HuH-7.5 (cell line): ENCODE results near the gene SIVA1.

ENCODE experiments used
- DNase-seq: peaks from one replicate; pipeline ENCODE4 v3.0.0; 2011; ENCODE audit warnings: low spot score

The SIVA1 gene

DNA sequence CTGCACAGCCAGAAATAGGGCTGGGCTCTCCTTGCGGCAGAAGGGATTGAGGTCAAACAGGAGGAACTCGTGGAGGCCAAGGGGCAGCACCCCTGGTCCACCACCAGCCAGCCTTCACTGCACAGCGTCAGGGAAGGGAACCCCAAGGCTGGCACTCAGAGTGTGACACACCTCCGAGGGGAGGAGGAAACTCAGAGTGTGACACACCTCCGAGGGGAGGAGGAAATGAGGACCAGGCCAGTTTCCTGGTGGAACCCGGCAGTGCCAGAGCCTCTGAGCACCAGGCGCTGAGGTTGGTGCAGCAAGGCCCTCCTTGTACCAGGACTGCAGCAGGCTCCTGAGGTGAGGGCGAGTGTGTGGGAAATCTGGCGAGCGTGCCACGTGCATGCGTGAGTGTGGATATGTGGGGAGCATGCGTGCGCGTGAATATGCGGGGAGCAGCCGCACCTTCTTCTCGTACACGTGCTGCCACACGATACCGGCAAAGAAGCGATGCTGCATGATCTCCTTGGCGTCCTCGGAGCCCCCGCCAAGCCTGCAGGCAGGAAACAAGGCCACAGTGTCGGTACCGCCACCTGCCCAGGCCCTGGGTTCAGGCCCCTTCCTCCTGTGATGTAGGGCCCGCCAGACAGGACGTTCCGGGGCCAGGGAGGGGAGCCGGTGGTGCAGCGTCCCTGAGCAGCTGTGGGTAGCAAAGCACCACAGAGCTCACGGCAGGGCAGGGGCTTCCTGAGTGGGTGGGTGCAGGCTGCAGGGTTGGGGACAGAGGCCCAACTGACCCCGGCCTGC is 19.2 kb downstream of the SIVA1 start:
- DNase-seq: no peak

DNA sequence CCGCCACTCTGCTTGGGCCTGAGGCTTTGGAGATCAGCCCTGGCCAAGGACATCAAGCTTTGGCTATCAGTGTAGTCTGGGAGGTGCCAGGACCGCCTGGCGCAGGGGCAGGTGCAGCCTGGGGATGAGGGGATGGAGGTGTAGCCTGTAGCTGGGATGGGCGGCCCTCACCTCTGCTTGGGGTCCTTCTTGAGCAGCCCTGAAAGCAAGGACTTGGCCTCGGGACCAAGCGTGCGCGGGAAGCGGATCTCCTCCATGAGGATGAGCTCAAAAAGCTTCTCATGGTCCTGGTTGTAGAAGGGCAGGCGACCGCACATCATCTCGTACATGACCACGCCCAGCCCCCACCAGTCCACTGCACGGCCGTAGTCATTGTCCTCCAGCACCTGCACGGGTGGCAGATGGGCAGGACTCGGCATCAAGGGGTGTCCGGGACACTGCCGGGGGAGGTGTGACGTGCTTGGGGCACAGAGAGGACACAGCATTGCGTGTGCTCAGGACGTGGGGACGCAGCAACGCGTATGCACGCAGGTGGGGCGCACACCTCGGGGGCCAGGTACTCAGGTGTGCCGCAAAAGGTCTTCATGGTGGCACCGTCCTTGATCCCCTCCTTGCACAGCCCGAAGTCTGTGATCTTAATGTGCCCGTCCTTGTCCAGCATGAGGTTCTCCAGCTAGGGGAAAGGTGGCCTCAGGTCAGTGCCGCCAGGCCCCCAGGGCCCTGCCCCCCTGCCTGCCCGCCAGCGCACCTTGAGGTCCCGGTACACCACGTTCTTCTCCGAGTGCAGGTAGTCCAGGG is 20.0 kb downstream of the SIVA1 start:
- no peak for DNase-seq

DNA sequence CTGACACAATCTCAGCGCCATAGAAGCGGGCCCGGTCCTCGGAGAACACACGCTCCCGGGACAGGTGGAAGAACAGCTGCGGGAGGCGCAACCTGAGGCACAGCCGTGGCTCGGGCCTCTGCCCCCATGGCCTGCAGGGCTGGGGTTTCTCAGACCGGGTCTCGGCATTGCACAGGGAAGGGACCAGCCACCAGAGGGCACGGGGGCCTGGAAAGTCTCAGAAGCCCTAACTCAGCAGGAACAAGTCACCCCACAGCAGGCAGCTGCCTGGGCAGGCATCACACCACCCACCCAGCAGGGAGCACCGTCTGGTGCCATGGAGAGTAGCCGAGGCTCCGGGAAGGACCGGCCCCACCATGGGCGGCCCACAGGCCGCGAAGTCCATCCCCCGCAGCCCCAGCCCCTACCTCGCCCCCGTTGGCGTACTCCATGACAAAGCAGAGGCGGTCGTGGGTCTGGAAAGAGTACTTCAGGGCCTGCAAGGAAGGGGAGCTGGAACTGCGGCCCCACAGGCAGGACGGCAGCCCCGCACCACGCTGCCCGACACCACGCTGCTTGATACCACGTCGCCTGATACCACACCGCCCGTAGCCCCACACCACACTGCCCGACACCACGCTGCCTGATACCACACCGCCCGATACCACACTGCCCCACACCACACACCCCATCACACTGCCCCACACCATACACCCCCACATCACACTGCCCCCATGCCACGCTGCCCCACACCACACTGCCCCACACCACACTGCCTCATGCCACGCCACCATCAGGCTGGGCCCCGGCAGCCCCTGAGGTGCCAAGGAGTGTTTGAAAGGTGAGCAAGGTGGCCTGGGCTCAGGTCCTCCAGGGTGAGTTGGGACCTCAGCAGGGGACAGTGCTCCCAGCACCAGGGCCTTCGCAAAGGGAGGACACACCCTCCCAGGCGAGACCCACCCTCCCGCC is 20.8 kb downstream of the SIVA1 start:
- DNase-seq: no peak

DNA sequence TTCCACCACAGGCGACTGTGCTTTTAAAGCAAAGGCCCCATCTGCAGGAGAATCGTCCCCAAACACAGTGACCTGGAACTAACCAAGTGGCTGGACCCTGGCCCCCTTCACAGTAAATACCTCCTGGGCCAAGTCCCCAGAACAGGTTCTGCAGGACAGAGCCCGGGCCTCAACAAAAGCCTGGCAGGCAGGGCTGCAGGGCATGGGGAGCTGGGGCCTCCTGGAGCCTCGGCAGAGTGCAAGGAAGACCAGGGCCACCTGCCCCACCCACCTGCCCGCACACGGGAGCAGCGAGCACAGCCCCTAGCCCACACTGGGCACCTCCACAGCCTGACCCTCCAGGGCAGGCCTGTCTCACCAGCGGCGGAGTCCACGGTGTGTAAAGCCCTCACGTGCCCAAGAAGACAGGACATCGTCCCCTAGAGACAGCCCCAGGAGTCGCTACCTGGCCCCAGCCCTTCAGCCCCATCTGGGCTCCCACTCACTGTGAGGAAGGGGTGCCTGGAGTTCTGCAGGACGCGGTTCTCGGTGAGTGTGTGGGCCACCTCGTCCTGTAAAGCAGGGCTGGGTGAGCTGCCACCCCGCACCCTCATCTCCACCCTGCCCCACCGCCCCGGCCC is 21.6 kb downstream of the SIVA1 start:
- DNase-seq: no peak

DNA sequence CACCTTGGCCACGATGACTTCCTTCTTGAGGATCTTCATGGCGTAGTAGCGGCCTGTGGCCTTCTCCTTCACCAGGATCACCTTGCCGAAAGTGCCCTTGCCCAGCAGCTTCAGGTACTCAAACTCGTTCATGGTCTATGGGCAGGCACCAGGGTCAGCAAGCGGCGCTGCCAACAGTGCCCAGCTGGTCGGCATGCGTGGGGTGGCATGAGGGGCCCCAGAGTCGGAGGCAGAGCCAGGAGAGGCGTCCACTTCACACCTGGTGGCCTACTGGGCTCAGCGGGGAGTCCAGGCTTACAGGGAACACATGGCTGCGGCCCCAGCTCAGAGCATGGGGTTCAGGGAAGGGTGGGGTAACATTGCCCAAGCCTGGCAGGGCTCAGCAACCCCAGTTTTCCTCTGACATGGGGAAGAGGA is 22.1 kb downstream of the SIVA1 start:
- no peak for DNase-seq

DNA sequence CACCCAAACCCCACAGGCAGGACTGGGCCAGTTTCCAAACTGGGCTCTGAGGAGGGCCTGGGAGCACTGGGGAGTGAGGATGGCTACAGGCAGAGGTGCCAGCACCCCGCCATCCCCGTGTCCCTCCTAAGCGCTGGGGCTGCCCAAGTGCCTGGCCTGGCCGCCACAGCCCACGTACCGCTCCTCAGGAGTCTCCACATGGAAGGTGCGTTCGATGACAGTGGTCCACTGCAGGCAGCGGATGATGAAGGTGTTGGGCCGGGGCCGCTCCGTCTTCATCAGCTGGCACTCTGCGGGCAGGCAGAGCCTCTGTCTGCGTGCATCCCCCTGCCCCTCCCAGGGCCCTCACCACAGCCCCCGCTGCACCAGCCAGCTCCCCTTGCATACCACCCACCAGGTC is 23.5 kb downstream of the SIVA1 start:
- no peak for DNase-seq

DNA sequence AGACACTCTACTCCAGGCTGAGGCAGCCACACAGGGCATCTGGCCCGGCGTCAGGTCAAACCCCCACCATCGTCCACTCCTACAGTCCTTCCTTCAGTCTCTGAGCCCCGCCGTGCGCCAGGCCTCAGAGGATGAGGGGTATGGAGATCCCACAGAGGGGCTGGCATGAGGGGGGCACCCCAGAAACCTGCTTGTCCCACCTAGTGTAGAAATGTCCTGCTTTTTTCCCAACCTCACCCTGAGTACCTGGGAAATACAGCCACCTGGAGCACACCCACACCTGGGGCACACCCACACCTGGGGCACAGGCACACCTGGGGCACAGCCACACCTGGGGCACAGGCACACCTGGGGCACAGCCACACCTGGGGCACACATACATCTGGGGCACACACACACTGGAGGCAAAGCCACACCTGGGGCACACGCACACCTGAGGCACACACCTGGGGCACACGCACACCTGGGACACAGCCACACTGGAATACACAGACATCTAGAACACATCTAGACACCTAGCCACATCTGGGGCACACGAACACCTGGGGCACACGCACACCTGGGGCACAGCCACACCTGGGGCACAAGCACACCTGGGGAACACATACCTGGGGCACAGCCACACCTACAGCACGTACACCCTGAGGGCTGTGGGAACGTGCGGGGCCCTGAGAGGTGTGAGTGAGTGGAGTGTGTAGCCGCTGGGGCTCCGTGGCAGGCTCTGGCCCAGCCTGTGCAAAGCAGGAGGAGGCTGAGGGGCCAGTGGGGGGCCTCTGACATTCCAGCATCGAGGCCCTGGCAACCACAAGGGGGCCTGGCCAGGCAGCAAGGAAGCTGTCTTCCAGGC is 24.2 kb downstream of the SIVA1 start:
- DNase-seq: no peak

DNA sequence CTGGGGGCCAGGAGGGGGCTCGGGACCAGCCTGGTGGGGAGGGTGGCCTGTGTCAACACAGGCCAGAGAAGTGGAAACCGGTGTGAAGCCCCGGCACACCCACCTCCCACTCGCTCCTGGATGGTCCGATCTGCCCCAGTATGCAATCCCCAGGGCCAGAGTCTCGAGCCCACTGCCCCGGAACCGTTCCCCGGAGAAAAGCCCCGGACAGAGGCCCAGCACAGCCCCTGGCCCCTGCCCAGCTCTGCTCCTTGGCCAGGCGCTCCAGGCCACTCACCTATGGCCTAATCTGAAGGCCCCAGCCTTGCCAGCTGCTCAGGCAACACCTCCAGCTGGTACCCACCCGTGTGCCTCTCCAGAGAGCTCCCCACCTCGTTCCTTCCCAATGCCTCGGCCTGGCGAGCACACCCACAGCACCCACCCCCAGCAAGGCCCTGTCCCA is 24.9 kb downstream of the SIVA1 start:
- no peak for DNase-seq

DNA sequence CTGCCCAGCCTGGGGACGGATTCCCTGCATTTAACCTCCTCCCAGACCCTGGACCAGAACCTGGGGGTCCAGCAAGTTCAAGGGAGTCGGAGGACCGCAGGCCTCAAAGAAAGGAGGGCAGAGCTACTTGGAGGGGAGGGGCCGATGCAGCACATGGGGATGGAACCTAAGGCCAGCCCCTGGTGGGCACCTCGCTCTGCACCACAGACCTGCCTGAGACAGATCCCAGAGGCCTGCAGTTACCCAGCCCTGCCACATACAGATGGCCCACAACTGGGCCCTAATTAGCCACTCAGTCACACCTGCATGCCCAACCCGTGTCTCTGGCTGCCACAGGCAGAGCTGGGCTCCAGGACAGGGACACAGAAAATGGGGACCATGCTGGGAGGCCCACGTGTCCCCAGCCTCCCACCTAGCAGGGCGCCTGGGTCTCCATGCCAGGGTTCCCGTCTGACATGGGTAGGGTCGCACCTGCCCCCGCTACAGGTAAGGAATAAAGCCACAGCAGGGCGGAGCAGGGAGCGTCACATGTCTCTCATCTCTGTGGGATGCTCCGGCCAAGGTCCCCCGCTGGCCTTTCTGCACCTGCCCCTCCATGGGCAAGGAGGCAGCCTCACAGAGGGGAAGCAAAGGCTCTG is 25.9 kb downstream of the SIVA1 start:
- no peak for DNase-seq

DNA sequence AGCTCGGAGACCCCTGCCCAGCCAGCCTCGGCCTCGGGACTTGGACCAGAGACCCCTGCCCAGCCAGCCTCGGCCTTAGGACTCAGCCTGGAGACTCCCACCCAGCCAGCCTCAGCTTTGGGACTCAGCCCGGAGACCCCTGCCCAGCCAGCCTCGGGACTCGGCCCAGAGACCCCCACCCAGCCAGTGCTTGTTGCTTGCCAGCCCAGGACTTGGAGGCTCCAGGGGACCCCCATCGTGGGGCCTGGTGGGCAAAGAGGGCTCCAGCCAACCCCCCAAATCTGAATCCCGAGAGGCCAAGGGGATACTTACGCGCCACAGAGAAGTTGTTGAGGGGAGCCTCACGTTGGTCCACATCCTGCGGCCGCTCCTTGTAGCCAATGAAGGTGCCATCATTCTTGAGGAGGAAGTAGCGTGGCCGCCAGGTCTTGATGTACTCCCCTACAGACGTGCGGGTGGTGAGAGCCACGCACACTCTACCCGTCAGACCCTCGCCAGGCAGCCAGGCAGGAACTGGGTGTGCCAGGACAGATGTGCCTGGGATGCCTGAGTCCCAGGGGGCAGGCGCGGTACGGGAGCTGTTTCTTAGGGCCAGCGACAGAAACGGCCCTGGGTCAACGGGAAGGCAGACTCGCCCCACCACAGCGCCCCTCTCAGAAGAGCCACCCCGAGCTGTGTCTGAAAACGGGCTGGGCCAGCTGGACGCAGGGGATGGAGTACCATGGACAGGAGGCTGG is 27.0 kb downstream of the SIVA1 start:
- DNase-seq: no peak

DNA sequence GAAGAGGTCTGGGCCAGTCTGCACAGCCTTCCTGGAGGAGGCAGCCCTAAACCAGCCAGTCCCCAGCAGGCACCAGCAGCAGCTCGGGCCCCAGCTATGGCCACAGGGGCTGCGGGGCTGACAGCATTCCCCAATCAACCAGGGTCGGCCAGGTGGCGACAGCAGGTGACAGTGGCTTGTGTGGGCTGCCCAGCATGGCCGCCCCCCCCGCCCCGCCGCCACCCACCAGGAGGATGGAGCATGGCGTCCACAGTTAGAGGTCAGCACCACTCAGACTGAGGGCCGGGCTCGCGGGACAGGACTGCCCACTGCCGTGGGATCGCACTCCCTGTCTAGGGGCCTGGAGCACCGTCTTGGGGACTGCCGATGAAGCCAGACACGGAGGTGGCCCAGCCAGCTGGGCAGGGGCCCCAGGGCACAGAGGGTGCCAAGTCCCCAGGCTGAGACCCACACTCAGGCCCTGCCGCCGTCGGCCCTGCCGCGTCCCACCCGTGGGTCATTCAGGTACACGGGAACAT is 27.6 kb downstream of the SIVA1 start:
- no peak for DNase-seq

DNA sequence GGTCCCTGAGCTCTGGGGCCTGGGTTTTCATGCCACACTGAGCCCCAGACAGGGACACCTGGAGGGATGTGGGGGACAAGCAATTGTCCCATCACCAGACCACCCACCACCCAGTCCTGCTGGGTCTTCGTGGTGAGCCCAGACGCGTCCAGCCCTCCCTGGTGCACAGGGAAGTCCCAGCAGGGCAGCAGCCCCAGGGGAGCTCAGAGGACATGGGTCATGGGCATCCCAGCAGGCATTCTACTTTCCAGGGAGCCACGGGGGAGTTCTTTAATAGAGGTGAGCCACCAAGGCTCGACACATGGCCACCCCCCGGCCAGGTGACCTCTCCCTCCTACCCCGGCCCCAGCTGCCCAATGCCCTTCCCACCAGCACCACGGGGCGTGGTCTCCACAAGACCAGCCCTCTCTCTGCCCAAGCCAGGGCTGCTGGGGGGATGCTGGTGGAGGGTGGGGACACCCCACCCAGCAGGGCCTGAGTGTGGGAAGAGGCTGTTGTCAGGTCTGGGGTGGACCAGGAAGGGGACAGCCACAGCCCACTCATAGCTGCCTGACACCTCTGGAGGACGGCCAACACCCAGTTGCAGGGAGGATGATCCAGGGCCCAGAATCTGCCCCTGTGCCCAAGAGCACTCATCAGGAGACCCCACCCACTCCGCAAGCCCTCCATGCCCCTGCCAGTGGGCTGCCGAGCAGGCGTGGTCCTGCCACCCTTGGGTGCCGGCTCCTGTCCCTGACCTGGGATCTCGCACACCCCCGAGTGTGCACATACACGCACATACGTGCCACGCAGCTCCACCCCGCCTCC is 28.5 kb downstream of the SIVA1 start:
- DNase-seq: no peak

DNA sequence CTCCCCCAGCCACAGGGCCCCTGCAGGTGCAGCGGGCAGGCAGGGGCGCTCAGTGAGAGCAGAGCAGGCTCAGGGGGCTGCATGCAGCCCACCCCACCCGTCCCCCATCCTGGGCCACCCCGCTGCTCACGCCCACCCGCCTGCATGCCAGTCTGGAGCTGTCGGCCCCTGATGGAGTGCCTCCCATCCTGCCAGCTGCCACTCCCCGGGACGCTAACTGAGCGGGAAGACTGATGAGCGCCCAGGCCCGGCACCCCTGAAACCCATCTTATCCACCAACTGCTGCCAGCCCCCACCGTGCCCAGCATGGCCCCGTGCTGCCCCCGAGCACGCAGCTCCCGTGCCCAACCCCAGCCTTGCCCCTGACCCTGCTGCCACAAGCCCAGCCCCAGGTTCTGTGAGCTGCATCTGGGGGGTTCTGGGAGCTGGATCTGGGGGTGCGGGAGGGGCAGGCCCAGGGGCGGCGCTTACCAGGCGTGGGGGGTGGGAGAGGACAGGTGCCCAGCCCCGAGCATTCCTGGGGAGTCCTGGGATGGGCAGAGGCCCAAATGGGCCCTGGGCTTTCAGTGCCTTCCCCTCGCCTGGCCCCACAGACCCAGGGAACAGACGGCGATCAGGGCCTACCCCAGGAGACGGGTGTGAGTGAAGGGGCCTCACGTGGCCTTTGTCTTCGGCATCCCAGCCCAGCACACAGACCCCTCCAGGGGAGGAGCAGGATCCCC is 29.3 kb downstream of the SIVA1 start:
- no peak for DNase-seq

DNA sequence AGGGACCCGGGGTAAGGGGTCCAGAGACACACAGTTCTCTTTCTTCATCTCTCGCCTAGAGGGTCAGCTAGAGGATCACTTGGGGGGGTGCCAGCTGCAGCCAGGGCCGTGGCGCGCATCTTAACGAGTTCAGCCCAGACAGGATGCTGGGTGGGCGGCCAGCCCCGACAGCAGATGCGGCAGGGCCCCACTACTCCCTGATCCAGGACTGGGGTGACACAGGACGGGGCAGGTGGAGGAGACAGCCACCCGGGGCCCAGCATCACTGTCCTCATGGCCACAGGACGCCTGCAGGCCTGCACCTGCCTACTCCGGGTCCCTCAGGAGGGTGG is 29.8 kb downstream of the SIVA1 start:
- no peak for DNase-seq

DNA sequence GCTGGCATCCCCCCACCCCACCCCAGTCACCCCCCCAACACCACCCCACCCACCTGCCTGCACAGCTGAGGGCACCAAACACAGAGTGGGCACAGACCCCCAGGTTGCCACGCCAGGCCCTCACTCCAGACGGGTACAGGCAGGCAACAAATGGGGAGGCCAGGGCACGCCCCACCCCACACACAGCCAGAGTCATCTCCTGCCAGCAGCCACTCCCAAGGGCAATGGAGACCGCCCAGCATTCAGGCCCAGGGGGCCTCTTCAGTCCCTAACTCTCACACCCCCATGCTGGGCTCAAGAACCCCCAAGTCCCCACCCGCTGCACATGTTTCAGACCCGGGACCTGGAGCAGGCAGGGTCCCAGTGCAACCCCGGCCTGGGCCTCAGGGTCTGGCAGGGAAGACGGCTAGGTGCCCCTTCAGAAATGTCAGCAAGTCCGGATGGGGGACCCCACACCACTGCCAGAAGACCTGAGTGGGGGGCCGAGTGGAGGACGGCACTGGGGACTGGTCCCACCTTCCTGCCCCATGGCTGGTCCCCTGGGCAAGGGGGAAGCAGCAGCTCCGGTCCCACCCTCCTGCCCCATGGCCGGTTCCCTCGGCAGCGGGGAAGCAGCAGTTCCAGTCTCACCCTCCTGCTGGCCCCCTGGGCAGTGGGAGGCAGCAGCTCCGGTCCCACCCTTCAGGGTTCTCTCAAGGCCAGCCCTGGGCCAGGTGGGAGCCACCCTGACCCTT is 30.7 kb downstream of the SIVA1 start:
- DNase-seq: no peak

DNA sequence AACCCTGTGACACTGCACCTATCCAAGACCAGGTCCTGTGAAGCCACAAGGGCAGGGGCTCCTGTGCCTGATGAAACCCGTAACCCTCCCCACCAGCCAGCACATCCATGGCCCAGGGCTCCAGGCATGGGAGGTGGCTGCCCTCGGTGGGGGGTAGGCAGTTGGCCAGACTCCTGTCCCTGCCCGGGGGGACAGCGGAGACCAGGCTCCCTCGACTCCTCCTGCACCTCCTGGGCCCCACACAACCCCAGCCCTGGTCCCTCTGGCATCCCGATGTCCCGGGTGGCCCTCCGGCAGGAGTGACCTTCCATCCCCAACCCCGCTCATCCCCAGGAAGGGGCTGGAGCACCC is 31.2 kb downstream of the SIVA1 start:
- DNase-seq: no peak
